AG09309 (cell line): ENCODE data around the gene DIP2C.

Experiments
- DNase-seq: peaks from one replicate; pipeline ENCODE4 v3.0.0-alpha.2; 2010; ENCODE audit warnings: low read depth
- H3K4me3 ChIP-seq: 2 replicates; pipeline ENCODE4 v1.5.1; 2011; ENCODE audit warnings: mild to moderate bottlenecking, low read depth, low read length, moderate library complexity; ENCODE audit not compliant: control insufficient read depth
- CTCF ChIP-seq: IDR thresholded peaks from 2 replicates; pipeline ENCODE4 v1.5.1; 2011; ENCODE audit warnings: mild to moderate bottlenecking, low read depth, low read length, inconsistent platforms; ENCODE audit not compliant: insufficient read depth, control insufficient read depth; ENCODE audit errors: missing control alignments

The DIP2C gene

GRCh38 chr10:664893-665292, 24.6 kb downstream of the DIP2C start:
- TF ChIP-seq CTCF = no peak
- H3K4me3 ChIP-seq = no peak overlapping the region

GRCh38 chr10:664301-664700, 25.2 kb downstream of the DIP2C start:
- TF ChIP-seq CTCF = no peak
- H3K4me3 ChIP-seq = no peak overlapping the region
- no peak for DNase-seq

More at GRCh38 chr10:664893-665292, 24.6 kb downstream of the DIP2C start:
- no peak for DNase-seq

- H3K4me3 ChIP-seq = no peak overlapping the region
- TF ChIP-seq CTCF = no peak
- no peak for DNase-seq
These were observed 25.6 kb downstream of the DIP2C start for GRCh38 chr10:663831-664251.

- no peak overlapping the region for H3K4me3 ChIP-seq
- DNase-seq = no peak
- no peak for TF ChIP-seq CTCF
These were observed 26.1 kb downstream of the DIP2C start for GRCh38 chr10:663466-663751.

- no peak overlapping the region for H3K4me3 ChIP-seq
- DNase-seq = no peak
- TF ChIP-seq CTCF = no peak
These were observed 26.6 kb downstream of the DIP2C start for GRCh38 chr10:662686-663465.

GRCh38 chr10:662223-662605, 27.3 kb downstream of the DIP2C start:
- TF ChIP-seq CTCF = no peak
- no peak for DNase-seq
- no peak overlapping the region for H3K4me3 ChIP-seq
